GM19239 (cell line): ENCODE measurements around the gene TEAD1.

Experiments used
- DNase-seq: peaks from one replicate; pipeline ENCODE4 v3.0.0; 2011; ENCODE audit warnings: low spot score; ENCODE audit not compliant: insufficient read length
- FAIRE-seq: peaks from 2 replicates; lab custom pipeline; 2011; peaks lifted over from hg19 to GRCh38; lab: Jason Lieb, UNC

Gene TEAD1

GRCh38 chr11:12845739-12846358, 171.6 kb downstream of the TEAD1 start:
- no peak for FAIRE-seq
- no peak for DNase-seq

- no peak for FAIRE-seq
Measured at GRCh38 chr11:12846786-12847615, 172.8 kb downstream of the TEAD1 start.

GRCh38 chr11:12848413-12848812, 174.2 kb downstream of the TEAD1 start:
- no peak for DNase-seq
- no peak for FAIRE-seq

More at GRCh38 chr11:12846786-12847615, 172.8 kb downstream of the TEAD1 start:
- no peak for DNase-seq

- FAIRE-seq, result no peak
- DNase-seq, result no peak
Measured at GRCh38 chr11:12853325-12853651, 179.1 kb downstream of the TEAD1 start.

GRCh38 chr11:12853652-12854296, 179.6 kb downstream of the TEAD1 start:
- DNase-seq, result no peak
- FAIRE-seq, result no peak

- FAIRE-seq, result no peak
- no peak for DNase-seq
Measured at GRCh38 chr11:12854297-12854661, 180.1 kb downstream of the TEAD1 start.

GRCh38 chr11:12854829-12855228, 180.6 kb downstream of the TEAD1 start:
- no peak for DNase-seq
- FAIRE-seq, result no peak

- no peak for FAIRE-seq
Measured at GRCh38 chr11:12856338-12856737, 182.1 kb downstream of the TEAD1 start.

GRCh38 chr11:12857572-12857971, 183.4 kb downstream of the TEAD1 start:
- FAIRE-seq (no peak), DNase-seq (no peak)

More at GRCh38 chr11:12856338-12856737, 182.1 kb downstream of the TEAD1 start:
- no peak for DNase-seq

- DNase-seq, result no peak
- no peak for FAIRE-seq
Measured at GRCh38 chr11:12859872-12860657, 185.8 kb downstream of the TEAD1 start.

GRCh38 chr11:12860827-12861226, 186.6 kb downstream of the TEAD1 start:
- no peak for DNase-seq
- FAIRE-seq, result no peak

GRCh38 chr11:12862696-12863469, 188.7 kb downstream of the TEAD1 start:
- FAIRE-seq, result no peak
- DNase-seq, result no peak

GRCh38 chr11:12863605-12864121, 189.4 kb downstream of the TEAD1 start:
- DNase-seq (no peak), FAIRE-seq (no peak)

GRCh38 chr11:12864316-12865156, 190.3 kb downstream of the TEAD1 start:
- FAIRE-seq, result no peak

GRCh38 chr11:12865863-12866595, 191.8 kb downstream of the TEAD1 start:
- DNase-seq, result no peak
- FAIRE-seq, result no peak

More at GRCh38 chr11:12864316-12865156, 190.3 kb downstream of the TEAD1 start:
- no peak for DNase-seq

- no peak for FAIRE-seq
Measured at GRCh38 chr11:12867531-12867930, 193.3 kb downstream of the TEAD1 start.

GRCh38 chr11:12868315-12869073, 194.3 kb downstream of the TEAD1 start:
- DNase-seq (no peak), FAIRE-seq (no peak)

More at GRCh38 chr11:12867531-12867930, 193.3 kb downstream of the TEAD1 start:
- no peak for DNase-seq
